HG03159 (cell line): Measurements from ENCODE around the gene CREBBP.

Experiments
- ATAC-seq: cut with Tn5 transposase; IDR thresholded peaks from one replicate; pipeline ENCODE4 v1.9.1; 2021; ENCODE audit warnings: mild to moderate bottlenecking, moderate library complexity; ENCODE audit not compliant: unreplicated experiment

CREBBP gene

DNA sequence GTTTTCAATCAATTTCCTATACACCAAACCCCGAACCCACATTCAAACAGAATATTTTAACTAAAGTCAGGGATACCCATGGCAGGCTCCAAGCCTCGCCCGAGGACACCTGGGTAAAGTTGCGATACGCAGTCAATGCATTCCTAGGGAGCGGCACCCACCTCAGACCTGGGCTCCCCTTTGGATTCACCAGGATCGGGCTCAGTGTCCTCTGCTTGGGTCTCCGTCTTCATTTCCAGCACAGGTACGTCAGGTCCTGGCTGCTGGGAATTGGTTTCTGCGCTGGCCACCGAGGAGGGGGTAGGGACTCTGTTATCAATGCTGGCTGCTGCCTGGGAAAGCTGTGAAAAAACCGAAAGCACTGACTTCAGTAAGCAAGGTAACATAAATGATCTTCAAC, 111.5 kb downstream of the CREBBP start:
- ATAC-seq: no peak

DNA sequence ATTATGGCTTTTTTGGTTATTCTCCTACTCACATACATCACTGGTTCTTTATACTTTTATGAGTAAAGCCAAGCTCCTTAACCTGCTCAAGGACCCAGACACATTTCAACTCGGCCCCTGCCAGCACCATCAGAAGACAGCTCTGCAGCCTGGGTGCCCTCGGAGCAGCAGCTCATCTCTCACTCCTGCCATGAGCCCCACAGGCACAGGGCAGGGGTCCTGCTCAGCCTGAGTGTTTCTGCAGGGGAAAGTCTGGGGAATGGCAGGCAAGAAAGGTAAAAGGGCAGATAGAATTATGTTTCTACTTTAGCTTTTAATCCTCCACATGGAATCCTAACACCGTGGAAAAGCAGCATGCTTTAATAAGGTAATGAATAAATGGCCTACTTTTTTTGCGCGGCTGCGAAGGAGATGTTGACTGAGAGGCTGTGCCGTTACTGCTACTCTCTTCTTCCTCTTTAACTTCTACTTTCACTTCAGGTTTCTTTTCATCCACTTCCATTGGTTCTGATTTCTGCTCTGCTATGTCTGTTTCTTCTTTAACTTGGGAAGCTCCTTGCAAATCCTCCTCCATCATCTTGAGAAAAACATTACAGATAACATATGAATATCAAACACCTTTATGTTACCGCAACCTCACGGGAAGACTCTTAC, 113.1 kb downstream of the CREBBP start:
- ATAC-seq: no peak

DNA sequence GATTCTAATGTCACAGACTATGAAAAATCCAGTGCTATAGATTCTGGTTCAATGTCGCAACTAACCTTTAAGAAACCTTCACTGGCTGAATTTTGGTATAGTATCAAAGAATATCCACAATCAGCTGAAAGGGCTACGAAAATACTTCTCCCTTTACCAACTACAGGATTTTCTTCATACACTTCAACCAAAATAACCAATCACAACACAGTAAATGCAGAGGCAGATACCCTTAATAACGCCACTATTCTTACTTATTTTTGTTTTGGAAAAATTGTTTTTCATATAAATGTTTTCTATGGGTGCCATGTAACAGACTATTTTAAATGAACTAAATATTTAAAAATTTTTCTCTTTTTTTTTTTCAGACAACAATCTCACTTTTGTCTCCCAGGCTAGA, 114.3 kb downstream of the CREBBP start:
- no peak for ATAC-seq

- ATAC-seq: no peak
These were observed 116.1 kb downstream of the CREBBP start for GRCh38 chr16:3764409-3764808.

DNA sequence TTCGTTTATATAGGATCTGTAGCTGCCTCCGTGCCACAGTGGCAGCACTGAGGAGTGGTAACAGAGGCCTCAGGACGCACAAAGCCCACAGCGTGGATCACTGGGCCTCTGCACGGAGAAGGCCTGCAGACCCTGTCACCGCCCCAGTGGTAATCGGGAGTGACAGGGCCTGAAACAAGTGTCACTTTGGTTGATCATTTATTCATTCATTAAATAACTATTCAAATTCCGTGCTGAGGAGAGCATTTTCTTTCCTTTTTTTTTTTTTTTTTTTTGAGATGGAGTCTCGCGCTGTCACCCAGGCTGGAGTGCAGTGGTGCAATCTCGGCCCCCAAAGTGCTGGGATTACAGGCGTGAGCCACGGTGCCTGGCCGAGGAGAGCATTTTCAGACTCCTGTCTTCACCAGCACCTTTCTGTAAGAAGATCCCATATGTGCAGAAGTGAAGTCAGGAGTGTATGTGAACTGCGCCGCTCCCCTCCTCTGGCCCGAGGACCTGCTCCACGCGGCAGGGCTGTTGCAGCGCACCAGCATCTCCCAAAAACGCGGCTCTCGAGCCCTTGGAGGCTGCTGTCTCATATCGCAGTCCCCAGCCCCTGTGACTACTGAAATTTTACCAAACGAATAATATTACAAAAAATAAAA, 118.3 kb downstream of the CREBBP start:
- no peak for ATAC-seq

GRCh38 chr16:3761375-3762106, 119.0 kb downstream of the CREBBP start:
- ATAC-seq: no peak

DNA sequence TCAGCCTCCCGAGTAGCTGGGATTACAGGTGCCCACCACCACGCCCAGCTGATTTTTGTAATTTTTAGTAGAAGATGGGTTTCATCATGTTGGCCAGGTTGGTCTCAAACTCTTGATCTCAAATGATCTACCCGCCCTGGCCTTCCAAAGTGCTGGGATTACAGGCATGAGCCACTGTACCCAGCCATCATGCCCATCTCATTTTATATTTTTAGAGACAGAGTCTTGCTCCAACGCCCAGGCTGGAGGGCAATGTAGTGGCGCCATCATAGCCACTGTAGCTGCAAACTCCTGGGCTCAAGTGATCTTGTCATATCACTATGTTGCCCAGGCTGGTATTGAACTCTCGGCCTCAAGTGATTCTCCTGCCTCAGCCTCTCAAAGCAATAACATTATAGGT, 120.0 kb downstream of the CREBBP start:
- ATAC-seq: no peak

DNA sequence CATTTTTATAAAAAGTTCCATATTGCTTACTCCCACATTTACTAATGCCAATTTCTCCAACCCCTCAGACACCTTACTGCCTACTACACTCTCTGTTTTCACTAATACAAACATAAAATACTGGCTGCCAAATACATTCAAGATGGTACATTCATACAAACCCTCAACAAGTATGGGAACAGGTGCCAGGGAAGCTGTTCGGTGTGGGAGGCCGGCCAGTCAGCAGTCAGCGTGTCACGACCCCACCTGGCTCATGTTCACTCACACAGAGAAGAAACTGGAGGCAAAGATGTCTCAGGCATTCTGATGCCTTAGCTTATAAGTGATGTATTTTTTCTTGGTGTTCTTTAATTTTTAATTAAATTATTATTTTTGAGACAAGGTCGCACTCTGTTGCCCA, 120.8 kb downstream of the CREBBP start:
- no peak for ATAC-seq

GRCh38 chr16:3756113-3756512, 124.4 kb downstream of the CREBBP start:
- no peak for ATAC-seq

DNA sequence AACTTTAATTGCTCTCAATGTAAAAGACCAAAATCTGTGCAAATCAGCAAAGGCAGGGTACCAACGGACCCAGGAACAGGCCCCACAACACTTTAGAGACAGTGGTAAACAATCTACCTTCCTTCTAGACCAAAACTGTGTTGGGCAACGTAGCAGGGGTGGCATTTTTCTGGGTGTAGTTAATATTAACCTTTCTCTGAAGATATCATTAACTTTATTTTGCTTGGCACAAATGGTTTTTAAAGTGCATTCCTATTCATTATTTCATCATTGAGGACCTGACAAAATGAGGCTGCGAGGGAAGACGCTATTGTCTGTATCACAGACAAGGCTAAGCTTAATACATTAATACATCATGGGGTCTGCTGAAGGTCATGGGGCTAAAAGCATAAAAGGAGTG, 125.3 kb downstream of the CREBBP start:
- no peak for ATAC-seq

- no peak for ATAC-seq
These were observed 125.7 kb downstream of the CREBBP start for GRCh38 chr16:3754772-3755171.

- ATAC-seq: no peak
These were observed 126.3 kb downstream of the CREBBP start for GRCh38 chr16:3754081-3754703.

GRCh38 chr16:3752984-3753383, 127.5 kb downstream of the CREBBP start:
- no peak for ATAC-seq

DNA sequence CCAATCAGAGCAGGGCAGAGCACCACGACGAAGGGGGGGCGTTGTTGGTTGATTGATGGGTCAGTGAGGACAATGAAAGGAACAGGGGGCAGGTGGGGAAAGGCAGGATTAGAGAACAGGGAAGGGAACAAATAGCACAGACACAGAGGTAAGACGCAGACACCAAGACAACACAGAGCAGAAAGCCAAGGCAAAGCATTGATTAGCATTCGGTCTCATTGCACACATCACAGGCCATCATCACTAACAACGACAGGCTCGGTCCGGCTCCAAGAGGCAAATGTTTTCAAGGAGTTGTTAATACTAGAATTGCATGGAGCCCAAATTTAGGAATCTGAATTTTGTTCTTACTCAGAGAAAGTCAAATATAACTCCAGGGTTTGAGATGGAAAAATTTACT, 128.6 kb downstream of the CREBBP start:
- ATAC-seq: no peak

- no peak for ATAC-seq
These were observed 132.2 kb downstream of the CREBBP start for GRCh38 chr16:3748307-3748706.

- ATAC-seq: no peak
These were observed 134.7 kb downstream of the CREBBP start for GRCh38 chr16:3745751-3746355.

- ATAC-seq: no peak
These were observed 136.5 kb downstream of the CREBBP start for GRCh38 chr16:3744018-3744417.

DNA sequence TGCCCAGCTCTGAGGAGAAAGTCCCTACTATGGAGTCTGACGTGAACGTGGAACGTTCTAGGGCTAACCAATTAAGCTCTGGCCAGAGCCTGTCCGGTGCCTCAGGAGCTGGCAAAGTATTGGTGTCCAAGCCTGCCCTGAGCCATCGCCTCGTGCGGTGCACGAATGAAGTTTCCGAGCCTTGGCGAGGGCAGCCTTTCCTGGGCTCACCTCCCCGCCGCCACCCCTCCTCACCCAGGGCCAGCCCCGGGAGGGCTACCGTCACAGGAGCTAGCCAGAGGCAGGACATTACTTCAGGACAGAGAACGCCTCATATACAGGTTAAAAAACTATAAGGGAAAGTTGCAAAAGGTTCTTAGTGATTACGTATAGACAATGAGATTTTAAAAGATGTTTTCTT, 139.6 kb downstream of the CREBBP start:
- ATAC-seq: no peak

DNA sequence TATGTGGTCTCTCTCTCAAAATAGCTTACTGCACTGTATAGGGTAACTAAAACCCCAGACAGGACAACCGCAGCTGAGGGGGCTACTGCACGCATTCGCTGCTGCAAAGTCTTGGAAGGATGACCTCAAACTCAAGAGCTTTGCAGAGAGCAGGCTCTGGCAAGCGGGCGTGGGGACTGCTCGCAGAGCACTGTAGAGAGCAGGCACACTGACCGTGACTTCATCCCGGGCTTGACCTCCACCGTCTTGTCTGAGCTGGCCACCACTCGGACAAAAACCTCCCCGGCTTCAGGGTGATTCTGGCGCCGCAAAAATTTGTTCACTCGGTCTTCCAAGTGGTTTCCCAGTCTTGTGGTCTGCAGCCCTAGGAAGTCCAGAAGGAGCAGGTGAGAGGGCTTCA, 140.3 kb downstream of the CREBBP start:
- ATAC-seq: no peak

- ATAC-seq: no peak
These were observed 140.9 kb downstream of the CREBBP start for GRCh38 chr16:3739636-3740035.

- no peak for ATAC-seq
These were observed 142.0 kb downstream of the CREBBP start for GRCh38 chr16:3738541-3738940.
